Heart left ventricle (tissue), 16 donors: ENCODE measurements around the gene TRIM29. TPM values are rescaled to one million over a fixed set of nuclear protein-coding genes. Genes with fewer than 3 reads are reported as not detected.

Experiments used
- ATAC-seq, 4 donors: fragments of 200-7000 bp; cut with Tn5 transposase; one replicate each; pipeline ENCODE4 v1.9.1; 2020 to 2022; ENCODE audit warnings: moderate library complexity in 4 of 4, mild to moderate bottlenecking in 3 of 4, moderate number of reproducible peaks in 1 of 4
- DNase-seq, 5 donors: peaks; one replicate each; pipeline ENCODE4 v3.0.0-alpha.2; 2020
- H3K27ac ChIP-seq, 12 donors: fragments of 200-600 bp; sonication (generic) in 4 of 12; one replicate each; pipeline versions ENCODE4 v1.5.0 to v1.8.0; 2016 to 2022; ENCODE audit warnings: mild to moderate bottlenecking in 2 of 12
- H3K27me3 ChIP-seq, 9 donors: fragments of 200-600 bp; sonication (generic) in 2 of 9; one replicate each; pipeline versions ENCODE4 v1.5.1 to v1.8.0; 2016 to 2022; ENCODE audit warnings: mild to moderate bottlenecking in 3 of 9
- H3K36me3 ChIP-seq, 9 donors: fragments of 200-600 bp; sonication (generic) in 2 of 9; one replicate each; pipeline versions ENCODE4 v1.5.0 to v1.8.0; 2018 to 2022; ENCODE audit warnings: mild to moderate bottlenecking in 2 of 9
- H3K4me1 ChIP-seq, 12 donors: fragments of 200-600 bp; sonication (generic) in 4 of 12; one replicate each; pipeline versions ENCODE4 v1.5.0 to v1.8.0; 2016 to 2022; ENCODE audit warnings: mild to moderate bottlenecking in 3 of 12
- H3K4me3 ChIP-seq, 12 donors: fragments of 200-600 bp; sonication (generic) in 4 of 12; one replicate each; pipeline versions ENCODE4 v1.5.0 to v1.8.0; 2017 to 2022; ENCODE audit warnings: mild to moderate bottlenecking in 9 of 12, moderate library complexity in 4 of 12
- H3K9me3 ChIP-seq, 12 donors: fragments of 200-600 bp; sonication (generic) in 4 of 12; one replicate each; pipeline versions ENCODE4 v1.5.0 to v1.8.0; 2016 to 2022; ENCODE audit warnings: mild to moderate bottlenecking in 1 of 12
- POLR2A ChIP-seq, 2 donors: fragments of 450-650 bp; IDR thresholded peaks; one replicate each; pipeline ENCODE4 v1.6.1; 2017; ENCODE audit warnings: antibody characterized with exemption in 2 of 2, mild to moderate bottlenecking in 2 of 2, moderate library complexity in 2 of 2
- WGBS, 4 donors: extraction: QIAGEN DNeasy Blood & Tissue Kit in 2 of 4; methylation state at CpG; one replicate each; pipeline versions ENCODE4 v1.1.5 to v1.1.7; 2013 to 2018; 5-methylcytosine and 5-hydroxymethylcytosine counted together
- intact Hi-C, 10 donors: fragments of 100-400 bp; cut with DNase I; formaldehyde crosslinking; loops; one replicate each; pipeline versions ENCODE4 v1.11.1 to v1.14.2; 2022
- polyA plus RNA-seq, 2 donors: library from polyadenylated mRNA; stranded (reverse); fragments of 200-250 nt; gene quantifications; one replicate each; pipeline ENCODE4 v1.2.3, GENCODE V29; 2013
- total RNA-seq, 9 donors: library from RNA; depleted of rRNA in 2 of 9; stranded (reverse); fragments of >200 nt in 2 of 9; fragmentation: NEBNext Ultra II Directional in 3 of 9; extraction: Animal tissue kit (Norgen Biotek cat#: 25700) in 3 of 9; gene quantifications; one replicate each; pipeline versions ENCODE4 v1.1.0 to v1.2.4, GENCODE V29; 2016 to 2023
- TF ChIP-seq, protein P1 (sequence below), 12 donors: fragments of 200-600 bp; sonication (generic) in 4 of 12; IDR thresholded peaks; one replicate each; pipeline versions ENCODE4 v1.5.0 to v1.8.0; 2018 to 2022; ENCODE audit warnings: antibody characterized with exemption in 12 of 12, mild to moderate bottlenecking in 5 of 12
- donor health status: ischemic (EF 13 %, LVEDD 7.1; RV severe dilation, severe dysfunction).
- donor health status: healthy with polysubstance abuse.
- donor health status: DM: no; HTN: yes; CAD: no.
- donor health status: DM: no; HTN: no; CAD: no.
- donor health status: ischemic (EF 25% LVEDD 6.9; RV normal size, moderate dysfunction).
- donor health status: ischemic (EF 25% LVEDD 5.7; RV mildly dilated, moderate dysfunction).
- donor health status: healthy.
- donor health status: DM: yes; HTN: yes; CAD: no.
- donor health status: ischemic (EF 35%, LVEDD 5.7; RV mildly dilated, moderate dysfunction).
- donor health status: nonischemic (EF 11% LVEDD 7.7; RV severe dilation, severe dysfunction).
- donor health status: DM: yes; HTN: yes; CAD: no.
- donor health status: PGD.
- donor health status: ischemic (EF 29% LVEDD 5.4; RV normal size, mild dysfunction).
- donor health status: nonischemic (EF 23%, LVEDD 6.1; RV moderate dilation, normal function).

Gene TRIM29
- total and polyA plus RNA-seq, 11 donors, result 0.14 to 6.4 (median 0.56) TPM; not detected in 8

DNA sequence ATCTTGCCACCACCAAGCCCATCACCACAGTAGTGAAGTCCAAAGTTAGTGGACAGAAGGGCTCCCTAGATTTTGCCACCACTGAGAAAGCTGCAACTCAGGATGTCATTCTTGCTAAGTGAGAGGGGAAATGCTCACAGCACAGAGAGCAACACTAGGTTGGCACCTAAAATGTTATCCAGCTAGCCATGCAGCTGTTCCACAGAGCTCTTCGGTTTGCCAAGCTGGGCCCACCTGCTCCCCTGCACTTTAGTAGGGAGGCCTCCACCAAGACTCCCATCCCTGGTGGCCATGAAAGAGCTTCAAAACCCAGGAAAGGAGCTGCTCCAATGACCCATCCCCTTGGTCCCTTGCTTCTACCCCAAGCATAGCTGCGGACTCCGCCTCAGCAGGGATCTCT is 63.8 kb downstream of the TRIM29 start:
- intact Hi-C loops, result loop anchor here in 1 of 10 donors (10.0 kb wide), 1 partner anchor 409 kb away; no protein-coding TSS in a partner anchor
- DNase-seq, result no peak
- H3K4me1 ChIP-seq, result no peaks in the 10 kb centered on the region
- TF ChIP-seq, protein P1, sequence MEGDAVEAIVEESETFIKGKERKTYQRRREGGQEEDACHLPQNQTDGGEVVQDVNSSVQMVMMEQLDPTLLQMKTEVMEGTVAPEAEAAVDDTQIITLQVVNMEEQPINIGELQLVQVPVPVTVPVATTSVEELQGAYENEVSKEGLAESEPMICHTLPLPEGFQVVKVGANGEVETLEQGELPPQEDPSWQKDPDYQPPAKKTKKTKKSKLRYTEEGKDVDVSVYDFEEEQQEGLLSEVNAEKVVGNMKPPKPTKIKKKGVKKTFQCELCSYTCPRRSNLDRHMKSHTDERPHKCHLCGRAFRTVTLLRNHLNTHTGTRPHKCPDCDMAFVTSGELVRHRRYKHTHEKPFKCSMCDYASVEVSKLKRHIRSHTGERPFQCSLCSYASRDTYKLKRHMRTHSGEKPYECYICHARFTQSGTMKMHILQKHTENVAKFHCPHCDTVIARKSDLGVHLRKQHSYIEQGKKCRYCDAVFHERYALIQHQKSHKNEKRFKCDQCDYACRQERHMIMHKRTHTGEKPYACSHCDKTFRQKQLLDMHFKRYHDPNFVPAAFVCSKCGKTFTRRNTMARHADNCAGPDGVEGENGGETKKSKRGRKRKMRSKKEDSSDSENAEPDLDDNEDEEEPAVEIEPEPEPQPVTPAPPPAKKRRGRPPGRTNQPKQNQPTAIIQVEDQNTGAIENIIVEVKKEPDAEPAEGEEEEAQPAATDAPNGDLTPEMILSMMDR (IDR thresholded peaks at IDR 0.05), result no peak
- no peak for TF ChIP-seq POLR2A (IDR thresholded peaks at IDR 0.05)
- H3K9me3 ChIP-seq, result no peaks in the 10 kb centered on the region
- no peaks in the 10 kb centered on the region for H3K36me3 ChIP-seq
- no peak overlapping the region for H3K4me3 ChIP-seq
- H3K27me3 ChIP-seq, result peaks cover 0 to 23% (median 3%) of the 10 kb centered on the region in 9 donors
- no peak overlapping the region for H3K27ac ChIP-seq
- ATAC-seq, result no peak
- 90 to 99% (median 95%) methylated on average over 3 of the region's 3 CpGs for WGBS, 4 donors

DNA sequence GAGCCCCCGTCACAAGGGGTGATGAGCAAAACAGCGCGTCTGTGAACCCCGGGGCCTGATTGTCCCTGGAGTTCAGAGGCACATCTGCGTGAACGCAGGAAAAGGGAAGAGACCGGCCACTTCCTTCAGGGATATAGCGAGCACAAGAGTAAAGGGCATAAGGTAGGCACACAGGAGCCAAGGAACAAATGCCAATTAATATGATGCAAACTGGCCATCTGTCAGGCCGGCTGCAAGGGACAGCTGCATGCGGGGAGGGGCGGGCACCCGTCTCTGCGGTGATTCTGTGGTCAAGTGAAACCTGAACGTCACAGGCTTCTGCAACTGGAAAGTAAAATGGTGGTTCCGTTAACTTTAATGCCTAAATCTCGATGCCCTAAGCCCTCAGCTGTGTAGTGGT is 64.7 kb downstream of the TRIM29 start:
- no peaks in the 10 kb centered on the region for H3K36me3 ChIP-seq
- 80 to 85% (median 83%) methylated on average over 16 of the region's 16 CpGs for WGBS, 4 donors
- no peak for TF ChIP-seq POLR2A (IDR thresholded peaks at IDR 0.05)
- TF ChIP-seq, protein P1 (IDR thresholded peaks at IDR 0.05), result no peak
- no peak for ATAC-seq
- H3K4me1 ChIP-seq, result no peaks in the 10 kb centered on the region
- intact Hi-C loops, result loop anchor here in 1 of 10 donors (10.0 kb wide), 1 partner anchor 408 kb away; no protein-coding TSS in a partner anchor
- H3K27me3 ChIP-seq, result peaks cover 0 to 25% (median 5%) of the 10 kb centered on the region in 9 donors
- DNase-seq, result no peak
- no peak overlapping the region for H3K27ac ChIP-seq
- no peak overlapping the region for H3K4me3 ChIP-seq
- H3K9me3 ChIP-seq, result no peaks in the 10 kb centered on the region

DNA sequence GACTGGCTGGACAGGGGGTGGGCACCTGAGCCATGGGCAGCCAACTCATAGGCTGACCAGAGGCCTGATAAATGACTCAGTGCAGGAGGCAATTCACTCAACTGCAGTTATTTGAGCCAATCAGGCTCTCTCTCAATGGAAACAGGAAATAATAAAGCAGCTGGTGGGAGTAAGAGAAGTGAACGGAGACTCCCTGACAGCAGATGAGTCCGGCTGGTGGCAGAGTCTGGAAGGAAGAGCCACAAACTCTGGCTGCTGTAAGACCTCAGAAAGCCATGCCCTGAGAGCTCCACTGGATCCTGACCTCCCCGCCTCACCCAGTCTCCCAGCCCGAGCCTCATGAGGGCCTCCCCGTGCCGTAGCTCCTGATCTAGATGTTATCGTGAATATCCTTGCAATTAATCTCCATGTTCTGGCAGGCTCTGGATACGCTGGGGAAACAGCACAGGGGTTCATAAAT is 69.8 kb downstream of the TRIM29 start:
- Histone ChIP-seq H3K27me3 (peaks cover 0 to 28% (median 0%) of the 10 kb centered on the region in 9 donors), H3K9me3 (no peaks in the 10 kb centered on the region), H3K36me3 (no peaks in the 10 kb centered on the region), H3K4me3 (no peak overlapping the region), H3K4me1 (no peaks in the 10 kb centered on the region), H3K27ac (no peak overlapping the region)
- DNase-seq (no peak), ATAC-seq (peak in 1 of 4 donors; percentile 29)
- TF ChIP-seq POLR2A (IDR thresholded peaks at IDR 0.05), result no peak
- TF ChIP-seq, protein P1 (IDR thresholded peaks at IDR 0.05), result no peak
- intact Hi-C loops, result no loop called here
- 41 to 58% (median 45%) methylated on average over 4 to 8 of the region's 8 CpGs for WGBS, 4 donors

DNA sequence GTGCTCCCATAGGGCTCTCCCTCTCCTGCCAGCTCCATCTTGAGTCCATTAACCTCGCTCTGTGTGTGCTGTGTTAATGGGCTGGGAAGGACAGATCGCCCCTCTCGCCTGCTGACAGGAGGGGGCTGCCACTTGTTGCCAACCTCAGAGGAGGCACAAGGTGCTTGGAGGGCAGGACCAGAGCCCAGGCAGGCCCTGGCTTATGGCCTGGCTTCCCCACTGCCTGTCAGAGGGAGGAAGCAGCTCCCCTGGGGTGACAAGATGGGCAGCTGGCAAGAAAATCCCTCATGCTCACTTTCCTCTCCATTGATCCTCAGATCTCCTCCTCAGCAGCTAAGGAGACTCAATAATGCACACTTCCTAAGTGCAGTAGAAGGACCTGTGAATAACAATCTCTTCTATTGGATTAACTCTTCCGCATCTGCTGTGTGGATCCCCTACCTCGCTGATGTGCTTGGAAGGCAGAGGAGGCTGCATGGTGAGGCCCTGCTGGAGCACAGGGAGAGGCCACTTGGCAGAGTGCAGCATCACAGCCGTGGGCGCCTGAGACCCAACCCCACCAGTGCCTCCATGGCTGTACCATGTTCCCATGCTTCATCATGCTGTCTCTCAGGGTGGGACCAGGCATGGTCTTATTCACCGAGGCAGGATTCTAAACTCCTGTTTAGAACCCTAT is 70.3 kb downstream of the TRIM29 start:
- DNase-seq (no peak), ATAC-seq (no peak)
- intact Hi-C loops, result no loop called here
- H3K36me3 ChIP-seq, result no peaks in the 10 kb centered on the region
- H3K27me3 ChIP-seq, result peaks cover 0 to 22% (median 0%) of the 10 kb centered on the region in 9 donors
- no peaks in the 10 kb centered on the region for H3K9me3 ChIP-seq
- WGBS, 4 donors, result 68 to 87% (median 77%) methylated on average over 8 of the region's 8 CpGs
- no peak overlapping the region for H3K27ac ChIP-seq
- TF ChIP-seq POLR2A (IDR thresholded peaks at IDR 0.05), result no peak
- TF ChIP-seq, protein P1 (IDR thresholded peaks at IDR 0.05), result no peak
- no peaks in the 10 kb centered on the region for H3K4me1 ChIP-seq
- H3K4me3 ChIP-seq, result no peak overlapping the region
